ENCODE data around the gene UGP2. TPM values are rescaled to one million over a fixed set of nuclear protein-coding genes. Genes with fewer than 3 reads are reported as not detected.
"Not testable (repeated sequence)": the region's sequence is repeated elsewhere in the genome, so short reads cannot be mapped to it uniquely, and the experiment has no call there.

UGP2 gene
- total RNA-seq, 2 donors from 2014 or later, result 57.3 to 68.6 TPM

DNA sequence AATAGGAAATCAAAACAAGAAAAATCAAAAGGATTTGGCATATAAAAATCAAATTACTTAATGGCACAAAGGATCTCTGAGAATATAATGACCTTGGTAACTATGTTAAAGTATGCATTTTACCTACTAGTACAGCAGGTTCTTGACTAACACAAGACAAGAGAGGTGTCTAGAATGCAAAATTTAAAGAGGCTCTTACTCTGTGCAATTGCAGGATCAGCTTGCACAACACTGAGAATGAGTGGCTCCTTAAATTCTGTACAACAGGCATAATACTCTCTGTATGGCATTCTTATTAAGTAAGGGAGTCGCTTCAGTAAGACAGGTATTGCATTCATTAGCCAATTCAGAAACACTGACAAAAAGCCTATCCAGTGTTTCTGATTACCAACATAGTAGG is 72.6 kb downstream of the UGP2 start:
- no peak for DNase-seq (ENCODE audit: low spot score)
- no peak overlapping the region for H3K4me3 ChIP-seq
- no peaks in the 10 kb centered on the region for H3K9me3 ChIP-seq
- intact Hi-C loops (cut with DNase I), result no loop called here
- TF ChIP-seq POLR2AphosphoS5 (IDR thresholded peaks at IDR 0.05) (no peak), POLR2A (IDR thresholded peaks at IDR 0.05) (no peak)
- TF ChIP-seq, protein P1, sequence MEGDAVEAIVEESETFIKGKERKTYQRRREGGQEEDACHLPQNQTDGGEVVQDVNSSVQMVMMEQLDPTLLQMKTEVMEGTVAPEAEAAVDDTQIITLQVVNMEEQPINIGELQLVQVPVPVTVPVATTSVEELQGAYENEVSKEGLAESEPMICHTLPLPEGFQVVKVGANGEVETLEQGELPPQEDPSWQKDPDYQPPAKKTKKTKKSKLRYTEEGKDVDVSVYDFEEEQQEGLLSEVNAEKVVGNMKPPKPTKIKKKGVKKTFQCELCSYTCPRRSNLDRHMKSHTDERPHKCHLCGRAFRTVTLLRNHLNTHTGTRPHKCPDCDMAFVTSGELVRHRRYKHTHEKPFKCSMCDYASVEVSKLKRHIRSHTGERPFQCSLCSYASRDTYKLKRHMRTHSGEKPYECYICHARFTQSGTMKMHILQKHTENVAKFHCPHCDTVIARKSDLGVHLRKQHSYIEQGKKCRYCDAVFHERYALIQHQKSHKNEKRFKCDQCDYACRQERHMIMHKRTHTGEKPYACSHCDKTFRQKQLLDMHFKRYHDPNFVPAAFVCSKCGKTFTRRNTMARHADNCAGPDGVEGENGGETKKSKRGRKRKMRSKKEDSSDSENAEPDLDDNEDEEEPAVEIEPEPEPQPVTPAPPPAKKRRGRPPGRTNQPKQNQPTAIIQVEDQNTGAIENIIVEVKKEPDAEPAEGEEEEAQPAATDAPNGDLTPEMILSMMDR (IDR thresholded peaks at IDR 0.05), result no peak
- H3K36me3 ChIP-seq, result no peaks in the 10 kb centered on the region
- 95% methylated on average over 1 of the region's 1 CpG for WGBS
- no peaks in the 10 kb centered on the region for H3K27me3 ChIP-seq (replicated peaks; ENCODE audit: insufficient read depth)
- H3K4me1 ChIP-seq (replicated peaks), result no peaks in the 10 kb centered on the region
- no peak overlapping the region for H3K27ac ChIP-seq

GRCh38 chr2:63926815-63927214 is 85.1 kb downstream of the UGP2 start:
- H3K27ac ChIP-seq, result no peak overlapping the region
- WGBS, result 86% methylated on average over 7 of the region's 7 CpGs
- no peak overlapping the region for H3K4me3 ChIP-seq
- intact Hi-C loops (cut with DNase I), result no loop called here
- TF ChIP-seq POLR2A (IDR thresholded peaks at IDR 0.05) (no peak), POLR2AphosphoS5 (IDR thresholded peaks at IDR 0.05) (no peak)
- TF ChIP-seq, protein P1 (IDR thresholded peaks at IDR 0.05), result no peak
- H3K4me1 ChIP-seq (replicated peaks), result no peaks in the 10 kb centered on the region
- no peaks in the 10 kb centered on the region for H3K9me3 ChIP-seq
- no peaks in the 10 kb centered on the region for H3K27me3 ChIP-seq (replicated peaks; ENCODE audit: insufficient read depth)
- no peak for DNase-seq (ENCODE audit: low spot score)
- no peaks in the 10 kb centered on the region for H3K36me3 ChIP-seq

- H3K27me3 ChIP-seq (replicated peaks; ENCODE audit: insufficient read depth); DNase-seq (ENCODE audit: low spot score); H3K4me3 ChIP-seq; H3K9me3 ChIP-seq; H3K4me1 ChIP-seq (replicated peaks); H3K27ac ChIP-seq; intact Hi-C loops (cut with DNase I); H3K36me3 ChIP-seq: not testable (repeated sequence)
- WGBS, result 95% methylated on average over 4 of the region's 4 CpGs
These were observed 90.4 kb downstream of the UGP2 start for GRCh38 chr2:63932104-63932503.

Small RNA genes within 50 kb of the gene (small RNA-seq; reads per million reads assigned to genes)
- 0 reads per million in 2 donors for gene RF01293

Other genes with a start within 250 kb of the UGP2 start
- 10 to 100 TPM; 33.5 to 41.1 TPM for gene VPS54, start 177.5 kb downstream of the UGP2 start, total RNA-seq